GM12878 (cell line): ENCODE measurements around the gene PFKFB3. TPM values are rescaled to one million over a fixed set of nuclear protein-coding genes. Genes with fewer than 3 reads are reported as not detected.

Source experiments
- BHLHE40 ChIP-seq, 2 experiments: fragments of 450-650 bp in 1 of 2; IDR thresholded peaks; 2 replicates each; pipeline ENCODE4 v1.6.1; 2011 to 2017; ENCODE audit warnings: low read depth in 2 of 2, borderline replicate concordance in 1 of 2, improper control_type of control experiment in 1 of 2, low read length in 1 of 2, mild to moderate bottlenecking in 1 of 2
- CBX5 ChIP-seq: sonication (generic); IDR thresholded peaks from 2 replicates; pipeline ENCODE4 v1.6.1; 2016; ENCODE audit warnings: low read depth, moderate library complexity, mild to moderate bottlenecking, inconsistent platforms
- CREB1 ChIP-seq: IDR thresholded peaks from 2 replicates; pipeline ENCODE4 v1.6.1; 2012; ENCODE audit warnings: low read depth, mild to moderate bottlenecking, inconsistent platforms
- FOS ChIP-seq: IDR thresholded peaks from 3 replicates; pipeline ENCODE4 v1.6.1; 2011; ENCODE audit warnings: borderline replicate concordance; ENCODE audit not compliant: insufficient read length; ENCODE audit errors: extremely low read depth
- GATAD2B ChIP-seq: fragments of 450-650 bp; conservative IDR thresholded peaks from 2 replicates; pipeline ENCODE4 v1.6.1; 2017; ENCODE audit warnings: low read depth, mild to moderate bottlenecking, moderate library complexity
- HCFC1 ChIP-seq: fragments of 150-350 bp; IDR thresholded peaks from 2 replicates; pipeline ENCODE4 v1.6.1; 2014; ENCODE audit warnings: low read length
- HDAC2 ChIP-seq: fragments of 200-600 bp; sonication (generic); IDR thresholded peaks from 2 replicates; pipeline ENCODE4 v1.6.1; 2017
- JUNB ChIP-seq: IDR thresholded peaks from 2 replicates; pipeline ENCODE4 v1.6.1; 2016; ENCODE audit warnings: antibody characterized with exemption, mild to moderate bottlenecking
- KLF5 ChIP-seq: fragments of 450-650 bp; IDR thresholded peaks from 2 replicates; pipeline ENCODE4 v1.6.1; 2014; ENCODE audit warnings: mild to moderate bottlenecking; ENCODE audit not compliant: partially characterized antibody
- MTA2 ChIP-seq: fragments of 450-650 bp; IDR thresholded peaks from 2 replicates; pipeline ENCODE4 v1.6.1; 2016; ENCODE audit warnings: low read depth, mild to moderate bottlenecking, moderate library complexity
- PML ChIP-seq: IDR thresholded peaks from 2 replicates; pipeline ENCODE4 v1.6.1; 2012; ENCODE audit warnings: low read length, inconsistent platforms
- POLR2A ChIP-seq: IDR thresholded peaks from 2 replicates; pipeline ENCODE4 v1.6.1; 2011; ENCODE audit warnings: low read depth, mild to moderate bottlenecking, low read length
- POLR2AphosphoS5 ChIP-seq: IDR thresholded peaks from 2 replicates; pipeline ENCODE4 v1.6.1; 2011; ENCODE audit warnings: mild to moderate bottlenecking, low read length, inconsistent platforms
- RB1 ChIP-seq: fragments of 450-650 bp; formaldehyde crosslinking; IDR thresholded peaks from 2 replicates; pipeline ENCODE4 v1.6.1; 2017; ENCODE audit warnings: mild to moderate bottlenecking, borderline replicate concordance
- RUNX3 ChIP-seq: IDR thresholded peaks from 2 replicates; pipeline ENCODE4 v1.6.1; 2012; ENCODE audit warnings: low read length, inconsistent platforms
- SREBF1 ChIP-seq: IDR thresholded peaks from 2 replicates; pipeline ENCODE4 v1.6.1; 2012; ENCODE audit warnings: mild to moderate bottlenecking, low read length
- TAF1 ChIP-seq: IDR thresholded peaks from 2 replicates; pipeline ENCODE4 v1.6.1; 2011; ENCODE audit warnings: mild to moderate bottlenecking, low read depth, low read length, borderline replicate concordance
- TCF12 ChIP-seq: IDR thresholded peaks from 2 replicates; pipeline ENCODE4 v1.6.1; 2011; ENCODE audit warnings: low read depth, mild to moderate bottlenecking, low read length
- YY1 ChIP-seq: IDR thresholded peaks from 2 replicates; pipeline ENCODE4 v1.6.1; 2011; ENCODE audit warnings: low read depth, mild to moderate bottlenecking, low read length
- ZBED1 ChIP-seq: IDR thresholded peaks from 2 replicates; pipeline ENCODE4 v1.6.1; 2016; ENCODE audit warnings: borderline replicate concordance
- ZNF24 ChIP-seq: fragments of 450-650 bp; IDR thresholded peaks from 2 replicates; pipeline ENCODE4 v1.6.1; 2017; ENCODE audit warnings: antibody characterized with exemption, mild to moderate bottlenecking
- polyA plus RNA-seq, 11 experiments: library from polyadenylated mRNA; depleted of rRNA in 4 of 11; unstranded in 6 of 11; stranded (reverse) in 5 of 11; fragments of >200 nt; fragmentation: Nextera tagmentation in 4 of 11; fragmentation: Illumina TruSeq in 1 of 11; extraction: Ambion mirVana in 4 of 11; extraction: Trizol in 1 of 11; gene quantifications; 1 replicate in 1 of 11; 2 replicates in 10 of 11; pipeline versions ENCODE4 v1.2.1 to v1.2.3, GENCODE V29; 2011 to 2016; ENCODE audit warnings: inconsistent platforms in 2 of 11, missing spikeins in 2 of 11, low read depth in 1 of 11
- total RNA-seq, 4 experiments: library from RNA; depleted of rRNA in 3 of 4; stranded (reverse); fragments of >200 nt in 3 of 4; fragmentation: Illumina TruSeq in 1 of 4; extraction: Trizol in 1 of 4; gene quantifications; 2 replicates each; pipeline versions ENCODE4 v1.2.1 to v1.2.3, GENCODE V29; 2013 to 2021
- TF ChIP-seq, protein P1 (sequence below): IDR thresholded peaks from 2 replicates; pipeline ENCODE4 v1.6.1; 2011; ENCODE audit warnings: borderline replicate concordance, low read depth, mild to moderate bottlenecking, moderate library complexity, mixed read lengths, low read length; ENCODE audit not compliant: insufficient read depth; ENCODE audit errors: extremely low read length
- TF ChIP-seq, protein P2 (sequence below): fragments of 450-650 bp; IDR thresholded peaks from 2 replicates; pipeline ENCODE4 v1.6.1; 2018; ENCODE audit warnings: mild to moderate bottlenecking, low read depth, moderate library complexity; ENCODE audit not compliant: partially characterized antibody
- TF ChIP-seq, protein P3 (sequence below): IDR thresholded peaks from 2 replicates; pipeline ENCODE4 v1.6.1; 2011; ENCODE audit warnings: mild to moderate bottlenecking, low read depth, low read length, moderate library complexity; ENCODE audit not compliant: insufficient replicate concordance

PFKFB3 gene
- total and polyA plus RNA-seq, 10 of the 15 experiments (the other 5 are each of a cell fraction or from before 2014, with no cell fraction given) = 1.6 to 46.7 (median 13.7) TPM

DNA sequence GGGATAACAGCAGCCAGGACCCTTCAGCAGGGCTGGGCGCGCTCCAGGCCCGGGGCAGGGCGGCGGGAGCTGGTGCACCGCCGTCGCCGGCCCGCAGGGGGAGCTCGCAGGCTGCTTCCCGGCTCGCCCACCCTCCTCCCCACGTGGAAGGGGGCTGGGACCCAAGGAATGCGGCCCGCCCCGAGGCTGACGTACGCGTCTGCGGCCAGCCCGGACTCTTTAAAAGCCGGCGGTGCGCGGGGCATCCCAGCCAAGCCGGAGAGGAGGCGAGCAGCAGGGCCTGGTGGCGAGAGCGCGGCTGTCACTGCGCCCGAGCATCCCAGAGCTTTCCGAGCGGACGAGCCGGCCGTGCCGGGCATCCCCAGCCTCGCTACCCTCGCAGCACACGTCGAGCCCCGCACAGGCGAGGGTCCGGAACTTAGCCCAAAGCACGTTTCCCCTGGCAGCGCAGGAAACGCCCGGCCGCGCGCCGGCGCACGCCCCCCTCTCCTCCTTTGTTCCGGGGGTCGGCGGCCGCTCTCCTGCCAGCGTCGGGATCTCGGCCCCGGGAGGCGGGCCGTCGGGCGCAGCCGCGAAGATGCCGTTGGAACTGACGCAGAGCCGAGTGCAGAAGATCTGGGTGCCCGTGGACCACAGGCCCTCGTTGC, at the start of gene PFKFB3 (continued):
- peak; percentile 45; the same call in 1 of the 2 replicates for TF ChIP-seq RB1
- TF ChIP-seq ZNF24 = no peak
- TF ChIP-seq, protein P1, sequence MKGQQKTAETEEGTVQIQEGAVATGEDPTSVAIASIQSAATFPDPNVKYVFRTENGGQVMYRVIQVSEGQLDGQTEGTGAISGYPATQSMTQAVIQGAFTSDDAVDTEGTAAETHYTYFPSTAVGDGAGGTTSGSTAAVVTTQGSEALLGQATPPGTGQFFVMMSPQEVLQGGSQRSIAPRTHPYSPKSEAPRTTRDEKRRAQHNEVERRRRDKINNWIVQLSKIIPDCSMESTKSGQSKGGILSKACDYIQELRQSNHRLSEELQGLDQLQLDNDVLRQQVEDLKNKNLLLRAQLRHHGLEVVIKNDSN = peak; percentile 51
- peak; percentile 80; the same call in 1 of the 2 replicates for TF ChIP-seq GATAD2B
- TF ChIP-seq POLR2AphosphoS5 = peak; percentile 99
- no peak for TF ChIP-seq MTA2
- TF ChIP-seq, protein P2, sequence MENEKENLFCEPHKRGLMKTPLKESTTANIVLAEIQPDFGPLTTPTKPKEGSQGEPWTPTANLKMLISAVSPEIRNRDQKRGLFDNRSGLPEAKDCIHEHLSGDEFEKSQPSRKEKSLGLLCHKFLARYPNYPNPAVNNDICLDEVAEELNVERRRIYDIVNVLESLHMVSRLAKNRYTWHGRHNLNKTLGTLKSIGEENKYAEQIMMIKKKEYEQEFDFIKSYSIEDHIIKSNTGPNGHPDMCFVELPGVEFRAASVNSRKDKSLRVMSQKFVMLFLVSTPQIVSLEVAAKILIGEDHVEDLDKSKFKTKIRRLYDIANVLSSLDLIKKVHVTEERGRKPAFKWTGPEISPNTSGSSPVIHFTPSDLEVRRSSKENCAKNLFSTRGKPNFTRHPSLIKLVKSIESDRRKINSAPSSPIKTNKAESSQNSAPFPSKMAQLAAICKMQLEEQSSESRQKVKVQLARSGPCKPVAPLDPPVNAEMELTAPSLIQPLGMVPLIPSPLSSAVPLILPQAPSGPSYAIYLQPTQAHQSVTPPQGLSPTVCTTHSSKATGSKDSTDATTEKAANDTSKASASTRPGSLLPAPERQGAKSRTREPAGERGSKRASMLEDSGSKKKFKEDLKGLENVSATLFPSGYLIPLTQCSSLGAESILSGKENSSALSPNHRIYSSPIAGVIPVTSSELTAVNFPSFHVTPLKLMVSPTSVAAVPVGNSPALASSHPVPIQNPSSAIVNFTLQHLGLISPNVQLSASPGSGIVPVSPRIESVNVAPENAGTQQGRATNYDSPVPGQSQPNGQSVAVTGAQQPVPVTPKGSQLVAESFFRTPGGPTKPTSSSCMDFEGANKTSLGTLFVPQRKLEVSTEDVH = no peak
- TF ChIP-seq PML = 0 out of 2 replicates have a peak, but pooled peaks have one; percentile 8
- TF ChIP-seq SREBF1 = no peak
- TF ChIP-seq BHLHE40 (IDR thresholded peaks at IDR 0.05; ENCODE audit: borderline replicate concordance in 1 of 2, low read depth in 2 of 2, low read length in 1 of 2) = peak; percentile 26 to 83; a peak in 2 of 4 replicates
- no peak for TF ChIP-seq HDAC2
- peak; percentile 23 for TF ChIP-seq KLF5
- peak; percentile 77; the same call in 1 of the 2 replicates for TF ChIP-seq YY1
- TF ChIP-seq POLR2A = peak; percentile 100
- TF ChIP-seq HCFC1 = peak; percentile 36; the same call in 1 of the 2 replicates
- TF ChIP-seq, protein P3, sequence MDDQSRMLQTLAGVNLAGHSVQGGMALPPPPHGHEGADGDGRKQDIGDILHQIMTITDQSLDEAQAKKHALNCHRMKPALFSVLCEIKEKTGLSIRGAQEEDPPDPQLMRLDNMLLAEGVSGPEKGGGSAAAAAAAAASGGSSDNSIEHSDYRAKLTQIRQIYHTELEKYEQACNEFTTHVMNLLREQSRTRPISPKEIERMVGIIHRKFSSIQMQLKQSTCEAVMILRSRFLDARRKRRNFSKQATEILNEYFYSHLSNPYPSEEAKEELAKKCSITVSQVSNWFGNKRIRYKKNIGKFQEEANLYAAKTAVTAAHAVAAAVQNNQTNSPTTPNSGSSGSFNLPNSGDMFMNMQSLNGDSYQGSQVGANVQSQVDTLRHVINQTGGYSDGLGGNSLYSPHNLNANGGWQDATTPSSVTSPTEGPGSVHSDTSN = peak; percentile 45
- TF ChIP-seq CREB1 = peak; percentile 89
- peak; percentile 56 for TF ChIP-seq RUNX3
- TF ChIP-seq FOS = no peak
- TF ChIP-seq TAF1 = peak; percentile 89
- TF ChIP-seq TCF12 = peak; percentile 57
- TF ChIP-seq CBX5 = 0 out of 2 replicates have a peak, but pooled peaks have one; percentile 15
- TF ChIP-seq JUNB = no peak
- no peak for TF ChIP-seq ZBED1
